Measurements from ENCODE around the gene PCCB. TPM values are rescaled to one million over a fixed set of nuclear protein-coding genes. Genes with fewer than 3 reads are reported as not detected.
A peak's percentile ranks its signal among the peaks of the same experiment; 100 is the strongest.
"Not testable (repeated sequence)": the region's sequence is repeated elsewhere in the genome, so short reads cannot be mapped to it uniquely, and the experiment has no call there.

PCCB gene
- total RNA-seq, 1 donor from 2014 or later, result 41.7 TPM

DNA sequence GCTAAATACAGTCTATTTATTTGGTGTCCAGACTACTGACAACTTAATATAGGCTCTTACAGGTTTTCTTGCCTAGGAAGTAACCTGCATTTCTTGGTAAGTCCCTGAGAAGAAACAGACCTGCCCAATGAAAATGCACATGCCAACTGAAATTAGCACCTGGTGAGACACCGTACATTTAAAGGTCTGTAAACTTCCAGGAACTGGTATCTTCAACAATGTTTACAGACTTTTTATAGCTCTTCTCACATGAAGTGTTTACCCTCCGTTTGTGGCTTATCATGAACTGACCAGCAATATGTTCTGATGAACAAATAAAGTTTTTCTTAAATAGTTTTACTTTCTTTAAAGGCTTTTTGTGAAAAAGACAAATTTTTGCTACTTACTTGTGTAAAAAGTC lies 93.3 kb downstream of the PCCB start:
- no peaks in the 10 kb centered on the region for H3K9me3 Mint-ChIP-seq
- H3K4me1 Mint-ChIP-seq (ENCODE audit: low read depth), result peaks cover 6% of the 10 kb centered on the region
- DNase-seq (ENCODE audit: low spot score), result no peak
- intact Hi-C loops (cut with micrococcal nuclease), result no loop called here
- H3K36me3 Mint-ChIP-seq (ENCODE audit: low read depth), result peaks cover 31% of the 10 kb centered on the region
- H3K27me3 Mint-ChIP-seq (ENCODE audit: insufficient read depth), result no peaks in the 10 kb centered on the region
- no peak overlapping the region for H3K4me3 Mint-ChIP-seq
- no peak overlapping the region for H3K27ac Mint-ChIP-seq

DNA sequence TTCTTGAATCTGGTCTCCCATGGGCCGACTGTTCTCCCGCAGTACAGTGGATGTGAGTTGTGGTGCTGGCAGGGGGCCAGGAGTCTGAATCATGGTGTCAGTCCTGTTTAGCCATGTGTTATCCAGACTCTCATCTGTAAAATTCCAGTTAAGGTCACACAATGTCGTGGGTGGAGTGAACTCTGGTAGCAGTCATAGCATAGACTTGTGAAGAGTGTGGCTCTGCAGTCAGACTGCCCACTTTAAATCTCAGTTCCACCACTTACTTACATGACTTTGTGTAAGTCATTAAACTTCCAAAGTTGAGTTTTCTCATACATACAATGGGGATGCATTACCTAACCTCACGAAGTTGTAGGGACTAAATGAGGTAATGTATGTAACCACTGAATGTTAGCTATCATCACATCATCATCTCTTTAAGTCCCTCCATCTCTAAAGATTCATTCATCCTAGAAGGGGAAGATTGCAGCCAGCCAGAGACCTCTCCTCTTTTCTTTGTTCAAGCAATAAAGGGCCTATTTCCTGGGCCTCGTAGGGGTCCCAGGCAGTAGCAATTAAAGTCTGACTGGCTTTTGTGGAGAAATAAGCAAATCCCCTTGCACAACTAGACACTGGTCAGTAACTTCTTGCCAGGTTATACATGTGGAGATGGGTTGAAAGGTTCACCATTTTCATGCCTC lies 93.9 kb downstream of the PCCB start:
- Mint-ChIP-seq H3K9me3 (no peaks in the 10 kb centered on the region), H3K27me3 (ENCODE audit: insufficient read depth) (no peaks in the 10 kb centered on the region), H3K27ac (no peak overlapping the region), H3K4me3 (no peak overlapping the region), H3K4me1 (ENCODE audit: low read depth) (peaks cover 6% of the 10 kb centered on the region), H3K36me3 (ENCODE audit: low read depth) (peaks cover 32% of the 10 kb centered on the region)
- intact Hi-C loops (cut with micrococcal nuclease), result no loop called here
- no peak for DNase-seq (ENCODE audit: low spot score)

- Mint-ChIP-seq H3K27me3 (ENCODE audit: insufficient read depth) (no peaks in the 10 kb centered on the region), H3K4me1 (ENCODE audit: low read depth) (peaks cover 6% of the 10 kb centered on the region), H3K36me3 (ENCODE audit: low read depth) (peaks cover 24% of the 10 kb centered on the region), H3K9me3 (no peaks in the 10 kb centered on the region), H3K27ac (no peak overlapping the region), H3K4me3 (no peak overlapping the region)
- intact Hi-C loops (cut with micrococcal nuclease), result no loop called here
- DNase-seq (ENCODE audit: low spot score), result no peak
Measured at GRCh38 chr3:136346486-136346885, 96.3 kb downstream of the PCCB start.

DNA sequence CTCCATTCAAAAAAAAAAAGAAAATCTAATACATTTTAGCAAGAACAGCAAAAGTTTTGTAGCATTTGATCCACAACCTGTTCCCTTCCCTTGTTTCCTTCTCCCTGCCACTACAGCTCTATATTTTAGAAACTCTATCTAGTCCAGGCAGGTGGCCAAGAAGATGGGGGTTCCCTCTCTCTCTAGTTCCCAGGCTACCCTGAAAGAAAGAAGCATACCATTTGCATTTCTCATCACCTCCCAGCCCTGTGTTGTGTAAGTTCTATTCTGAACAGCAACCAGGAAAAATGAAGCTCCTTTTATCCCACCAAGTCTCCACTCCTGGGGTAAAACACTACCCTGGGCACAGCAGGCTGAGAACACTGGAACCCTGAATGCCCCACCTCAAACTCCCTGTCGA lies 100.0 kb downstream of the PCCB start:
- peaks cover 3% of the 10 kb centered on the region for H3K9me3 Mint-ChIP-seq
- peaks cover 22% of the 10 kb centered on the region for H3K36me3 Mint-ChIP-seq (ENCODE audit: low read depth)
- H3K4me1 Mint-ChIP-seq (ENCODE audit: low read depth), result peaks cover 20% of the 10 kb centered on the region
- no peak for DNase-seq (ENCODE audit: low spot score)
- no peak overlapping the region for H3K4me3 Mint-ChIP-seq
- no peak overlapping the region for H3K27ac Mint-ChIP-seq
- intact Hi-C loops (cut with micrococcal nuclease), result loop anchor here (5.0 kb wide), 1 partner anchor 273 kb away; no protein-coding TSS in a partner anchor
- H3K27me3 Mint-ChIP-seq (ENCODE audit: insufficient read depth), result no peaks in the 10 kb centered on the region

- intact Hi-C loops (cut with micrococcal nuclease), result loop anchor here (5.0 kb wide), 1 partner anchor 273 kb away; no protein-coding TSS in a partner anchor
- Mint-ChIP-seq H3K27ac (no peak overlapping the region), H3K4me1 (ENCODE audit: low read depth) (peaks cover 20% of the 10 kb centered on the region), H3K27me3 (ENCODE audit: insufficient read depth) (no peaks in the 10 kb centered on the region), H3K9me3 (peaks cover 7% of the 10 kb centered on the region), H3K4me3 (no peak overlapping the region), H3K36me3 (ENCODE audit: low read depth) (peaks cover 25% of the 10 kb centered on the region)
- no peak for DNase-seq (ENCODE audit: low spot score)
Measured at GRCh38 chr3:136350557-136350956, 100.4 kb downstream of the PCCB start.

GRCh38 chr3:136351351-136351750 lies 101.2 kb downstream of the PCCB start:
- no peak overlapping the region for H3K4me3 Mint-ChIP-seq
- no peak for DNase-seq (ENCODE audit: low spot score)
- H3K36me3 Mint-ChIP-seq (ENCODE audit: low read depth), result peaks cover 27% of the 10 kb centered on the region
- intact Hi-C loops (cut with micrococcal nuclease), result loop anchor here (5.0 kb wide), 1 partner anchor 274 kb away; no protein-coding TSS in a partner anchor
- H3K9me3 Mint-ChIP-seq, result peaks cover 13% of the 10 kb centered on the region
- peaks cover 20% of the 10 kb centered on the region for H3K4me1 Mint-ChIP-seq (ENCODE audit: low read depth)
- no peak overlapping the region for H3K27ac Mint-ChIP-seq
- H3K27me3 Mint-ChIP-seq (ENCODE audit: insufficient read depth), result no peaks in the 10 kb centered on the region

DNA sequence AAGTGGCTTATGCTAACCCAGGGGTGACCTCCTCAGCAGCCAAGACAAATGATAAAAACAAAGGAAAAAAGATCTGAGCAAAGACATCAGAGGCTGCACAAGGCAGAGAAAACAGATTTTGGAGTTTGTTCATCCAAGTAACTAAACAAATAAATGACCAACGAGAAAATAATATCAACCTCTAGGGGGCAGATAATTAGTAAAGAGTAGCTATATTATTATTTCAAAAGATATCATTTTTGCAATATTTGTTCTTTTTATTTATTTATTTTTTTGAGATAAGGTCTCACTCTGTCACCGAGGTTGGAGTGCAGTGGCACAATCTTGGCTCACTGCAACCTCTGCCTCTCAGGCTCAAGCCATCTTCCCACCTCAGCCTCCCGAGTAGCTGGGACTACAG lies 101.8 kb downstream of the PCCB start:
- H3K27ac Mint-ChIP-seq, result no peak overlapping the region
- H3K4me1 Mint-ChIP-seq (ENCODE audit: low read depth), result peaks cover 20% of the 10 kb centered on the region
- H3K36me3 Mint-ChIP-seq (ENCODE audit: low read depth), result peaks cover 27% of the 10 kb centered on the region
- no peaks in the 10 kb centered on the region for H3K27me3 Mint-ChIP-seq (ENCODE audit: insufficient read depth)
- DNase-seq (ENCODE audit: low spot score), result no peak
- H3K4me3 Mint-ChIP-seq, result no peak overlapping the region
- peaks cover 13% of the 10 kb centered on the region for H3K9me3 Mint-ChIP-seq
- intact Hi-C loops (cut with micrococcal nuclease), result loop anchor here (2.0 to 5.0 kb wide), 3 partner anchors 101 to 401 kb away; partner anchors contain the start of genes PCCB and STAG1

- Mint-ChIP-seq H3K4me3 (no peak overlapping the region), H3K4me1 (ENCODE audit: low read depth) (peaks cover 20% of the 10 kb centered on the region), H3K9me3 (peaks cover 13% of the 10 kb centered on the region), H3K36me3 (ENCODE audit: low read depth) (peaks cover 29% of the 10 kb centered on the region), H3K27ac (peak overlapping the region; percentile 49), H3K27me3 (ENCODE audit: insufficient read depth) (no peaks in the 10 kb centered on the region)
- intact Hi-C loops (cut with micrococcal nuclease), result loop anchor here (2.0 to 5.0 kb wide), 3 partner anchors 103 to 399 kb away; partner anchors contain the start of genes PCCB and STAG1
- peak; percentile 6 for DNase-seq (ENCODE audit: low spot score)
Measured at GRCh38 chr3:136353461-136353860, 103.3 kb downstream of the PCCB start.

GRCh38 chr3:136366289-136366688 lies 116.1 kb downstream of the PCCB start:
- peaks cover 20% of the 10 kb centered on the region for H3K36me3 Mint-ChIP-seq (ENCODE audit: low read depth)
- no peaks in the 10 kb centered on the region for H3K9me3 Mint-ChIP-seq
- H3K4me1 Mint-ChIP-seq (ENCODE audit: low read depth), result peaks cover 12% of the 10 kb centered on the region
- no peak for DNase-seq (ENCODE audit: low spot score)
- H3K4me3 Mint-ChIP-seq, result no peak overlapping the region
- H3K27ac Mint-ChIP-seq, result no peak overlapping the region
- intact Hi-C loops (cut with micrococcal nuclease), result no loop called here
- no peaks in the 10 kb centered on the region for H3K27me3 Mint-ChIP-seq (ENCODE audit: insufficient read depth)

GRCh38 chr3:136375800-136376199 lies 125.7 kb downstream of the PCCB start:
- H3K27ac Mint-ChIP-seq; intact Hi-C loops (cut with micrococcal nuclease); DNase-seq (ENCODE audit: low spot score); H3K27me3 Mint-ChIP-seq (ENCODE audit: insufficient read depth); H3K4me1 Mint-ChIP-seq (ENCODE audit: low read depth); H3K9me3 Mint-ChIP-seq; H3K4me3 Mint-ChIP-seq: not testable (repeated sequence)
- peaks cover 28% of the 10 kb centered on the region for H3K36me3 Mint-ChIP-seq (ENCODE audit: low read depth)

GRCh38 chr3:136377508-136377907 lies 127.4 kb downstream of the PCCB start:
- no peak for DNase-seq (ENCODE audit: low spot score)
- H3K4me1 Mint-ChIP-seq (ENCODE audit: low read depth), result no peaks in the 10 kb centered on the region
- no peak overlapping the region for H3K27ac Mint-ChIP-seq
- H3K27me3 Mint-ChIP-seq (ENCODE audit: insufficient read depth), result no peaks in the 10 kb centered on the region
- intact Hi-C loops (cut with micrococcal nuclease), result no loop called here
- no peaks in the 10 kb centered on the region for H3K9me3 Mint-ChIP-seq
- H3K36me3 Mint-ChIP-seq (ENCODE audit: low read depth), result peaks cover 24% of the 10 kb centered on the region
- H3K4me3 Mint-ChIP-seq, result no peak overlapping the region

GRCh38 chr3:136378011-136378410 lies 127.9 kb downstream of the PCCB start:
- Mint-ChIP-seq H3K9me3 (no peaks in the 10 kb centered on the region), H3K27ac (no peak overlapping the region), H3K27me3 (ENCODE audit: insufficient read depth) (no peaks in the 10 kb centered on the region), H3K4me1 (ENCODE audit: low read depth) (no peaks in the 10 kb centered on the region), H3K36me3 (ENCODE audit: low read depth) (peaks cover 24% of the 10 kb centered on the region), H3K4me3 (no peak overlapping the region)
- no peak for DNase-seq (ENCODE audit: low spot score)
- intact Hi-C loops (cut with micrococcal nuclease), result no loop called here
